Measurements from ENCODE around the gene BMPR1B. TPM values are rescaled to one million over a fixed set of nuclear protein-coding genes. Genes with fewer than 3 reads are reported as not detected.
A peak's percentile ranks its signal among the peaks of the same experiment; 100 is the strongest.

The BMPR1B gene
- polyA plus RNA-seq, 2 of the 4 experiments (the other 2 are of a cell fraction) = 6.4 to 21.2 TPM

- 0 out of 3 replicates have a peak overlapping the region, but pooled peaks have one; percentile 15 for H3K4me3 ChIP-seq
- ChIA-PET POLR2A (no interaction called here), CTCF (interaction anchor here (1.5 kb wide), 1 partner anchor 35 kb away, joined by 6 read pairs; no protein-coding TSS in a partner anchor)
- WGBS (ENCODE audit: missing lambda C conversion rate) = 42% methylated on average over 4 of the region's 4 CpGs
- peak overlapping the region; percentile 78 for H3K4me2 ChIP-seq
- 0 out of 3 replicates have a peak, but pooled peaks cover 1% of the 10 kb centered on the region for H3K9me3 ChIP-seq
- peak overlapping the region; percentile 81 to 96 for H3K27ac ChIP-seq
- ATAC-seq = peak in 1 of 2 experiments; percentile 15; a peak in 2 of 6 replicates
- TF ChIP-seq CBX2 (IDR thresholded peaks at IDR 0.05; ENCODE audit: borderline replicate concordance, low read depth) (no peak), REST (IDR thresholded peaks at IDR 0.05) (no peak), SREBF2 (IDR thresholded peaks at IDR 0.05) (no peak), NPAS2 (CRISPR knock-in tag; IDR thresholded peaks at IDR 0.05; ENCODE audit: borderline replicate concordance) (no peak), BHLHE40 (IDR thresholded peaks at IDR 0.05; ENCODE audit: low read depth, low read length) (no peak), RAD21 (conservative IDR thresholded peaks at IDR 0.05 in 1 of 2, IDR thresholded peaks at IDR 0.05 in 1 of 2) (no peak), KDM5A (IDR thresholded peaks at IDR 0.05) (no peak), FOSL2 (IDR thresholded peaks at IDR 0.05) (no peak), FOSL2 (CRISPR knock-in tag; IDR thresholded peaks at IDR 0.05) (no peak), SMC3 (IDR thresholded peaks at IDR 0.05) (no peak), NR3C1 (IDR thresholded peaks at IDR 0.05) (no peak), CEBPB (IDR thresholded peaks at IDR 0.05) (no peak), HDAC2 (IDR thresholded peaks at IDR 0.05) (no peak)
- no peak for FAIRE-seq
- peaks cover 54% of the 10 kb centered on the region for H3K4me1 ChIP-seq
- DNase-seq (ENCODE audit: low read depth in 1 of 2, low spot score in 1 of 2) = no peak
Observed at GRCh38 chr4:95129031-95129430, 371.3 kb downstream of the BMPR1B start.

- peak overlapping the region; percentile 15; the same call in 1 of the 3 replicates for H3K4me3 ChIP-seq
- peak; percentile 93 to 97 for ATAC-seq
- DNase-seq (ENCODE audit: low read depth in 1 of 2, low spot score in 1 of 2) = peak; percentile 43 to 96
- H3K4me2 ChIP-seq = peak overlapping the region; percentile 78
- WGBS (ENCODE audit: missing lambda C conversion rate) = 3% methylated on average over 7 of the region's 7 CpGs
- 0 out of 3 replicates have a peak, but pooled peaks cover 4% of the 10 kb centered on the region for H3K9me3 ChIP-seq
- H3K4me1 ChIP-seq = peaks cover 46% of the 10 kb centered on the region
- FAIRE-seq = peak; percentile 28
- ChIA-PET CTCF (interaction anchor here (1.5 kb wide), 1 partner anchor 35 kb away, joined by 6 read pairs; no protein-coding TSS in a partner anchor), POLR2A (no interaction called here)
- H3K27ac ChIP-seq = peak overlapping the region; percentile 81 to 96
- TF ChIP-seq PHF8 (IDR thresholded peaks at IDR 0.05; ENCODE audit: borderline replicate concordance, low read depth) = no peak
- no peak for TF ChIP-seq E2F6 (IDR thresholded peaks at IDR 0.05; ENCODE audit: borderline replicate concordance, low read depth)
- peak; percentile 94 to 98 for TF ChIP-seq CEBPB (IDR thresholded peaks at IDR 0.05)
- peak; percentile 66; the same call in 1 of the 2 replicates for TF ChIP-seq HES2 (IDR thresholded peaks at IDR 0.05)
- no peak for TF ChIP-seq RNF2 (IDR thresholded peaks at IDR 0.05; ENCODE audit: borderline replicate concordance, low read depth)
- no peak for TF ChIP-seq HOXB5 (CRISPR knock-in tag; IDR thresholded peaks at IDR 0.05)
- TF ChIP-seq HMGXB4 (CRISPR knock-in tag; IDR thresholded peaks at IDR 0.05; ENCODE audit: borderline replicate concordance) = no peak
- no peak for TF ChIP-seq KDM5A (IDR thresholded peaks at IDR 0.05)
- TF ChIP-seq PBX3 (IDR thresholded peaks at IDR 0.05) = no peak
- TF ChIP-seq CBX8 (IDR thresholded peaks at IDR 0.05) = no peak
- peak; percentile 21; the same call in 1 of the 3 replicates for TF ChIP-seq SMC3 (IDR thresholded peaks at IDR 0.05)
- TF ChIP-seq ELK1 (IDR thresholded peaks at IDR 0.05; ENCODE audit: low read depth, low read length) = no peak
- 0 out of 2 replicates have a peak, but pooled peaks have one; percentile 24 for TF ChIP-seq NFE2L2 (conservative IDR thresholded peaks at IDR 0.05; ENCODE audit: low read length)
- no peak for TF ChIP-seq ZFP36 (IDR thresholded peaks at IDR 0.05; ENCODE audit: borderline replicate concordance, partially characterized antibody)
- no peak for TF ChIP-seq ZNF302 (CRISPR knock-in tag; IDR thresholded peaks at IDR 0.05)
- peak; percentile 87 to 89; a peak in 4 of 5 replicates for TF ChIP-seq EP300 (IDR thresholded peaks at IDR 0.05)
- TF ChIP-seq GATA3 (IDR thresholded peaks at IDR 0.05; ENCODE audit: borderline replicate concordance) = peak; percentile 90
- no peak for TF ChIP-seq HOXB13 (CRISPR knock-in tag; IDR thresholded peaks at IDR 0.05; ENCODE audit: low read depth)
- TF ChIP-seq NPAS2 (CRISPR knock-in tag; IDR thresholded peaks at IDR 0.05; ENCODE audit: borderline replicate concordance) = no peak
- no peak for TF ChIP-seq CBX2 (IDR thresholded peaks at IDR 0.05; ENCODE audit: borderline replicate concordance, low read depth)
- TF ChIP-seq RARB (CRISPR knock-in tag; IDR thresholded peaks at IDR 0.05) = no peak
Observed at GRCh38 chr4:95129821-95130311, 372.1 kb downstream of the BMPR1B start.
